ENCODE results near the gene MISP.
A peak's percentile ranks its signal among the peaks of the same experiment; 100 is the strongest.

Gene MISP

DNA sequence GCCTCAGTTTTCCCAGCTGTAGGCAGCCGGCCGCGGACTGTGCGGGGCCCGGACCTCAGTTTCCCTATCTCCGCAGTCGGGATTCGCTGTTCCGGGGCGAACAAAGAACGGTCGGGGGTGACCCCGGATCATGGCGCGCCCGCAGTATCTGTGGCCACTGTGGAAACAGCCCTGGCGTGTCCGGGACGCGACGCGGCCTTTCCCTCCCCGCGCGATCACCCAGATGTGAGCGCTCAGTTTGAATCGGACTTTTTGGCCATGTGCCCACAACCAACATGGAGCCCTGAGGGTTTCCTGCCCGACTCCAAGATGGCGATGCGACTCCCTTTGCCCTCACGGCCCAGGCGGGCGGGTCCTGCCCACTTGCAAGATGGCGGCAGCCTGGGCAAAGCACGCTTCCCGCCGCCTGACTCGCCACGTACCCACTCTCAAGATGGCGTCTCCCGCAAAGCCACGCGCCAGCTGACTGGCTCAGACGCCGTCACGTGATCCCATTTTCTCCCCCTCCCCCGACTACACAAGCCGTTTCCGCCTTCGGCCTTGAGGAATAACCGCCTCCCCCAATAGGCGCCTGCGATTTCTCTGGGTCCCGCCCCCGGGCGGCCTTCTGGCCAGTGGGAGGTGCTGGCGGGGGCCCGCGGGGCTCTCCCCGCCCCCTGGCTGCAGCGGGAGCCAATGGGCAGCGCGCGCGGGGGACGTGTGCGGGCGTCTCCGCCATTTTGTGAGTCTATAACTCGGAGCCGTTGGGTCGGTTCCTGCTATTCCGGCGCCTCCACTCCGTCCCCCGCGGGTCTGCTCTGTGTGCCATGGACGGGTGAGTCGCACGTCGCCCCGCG lies 46.0 kb downstream of the MISP start, which contains the start of gene PTBP1:
TSS of gene PTBP1 (plus strand) at position 761 of the 836 bp plus-strand sequence. CDS start at position 807, 46 bp downstream.
- DNase-seq (ENCODE audit: low read depth in 3 of 3) = peak; percentile 99

GRCh38 chr19:797528-798414 lies 46.9 kb downstream of the MISP start:
- DNase-seq (ENCODE audit: low read depth in 3 of 3) = peak; percentile 72 to 88 (median 81)

- DNase-seq (ENCODE audit: low read depth in 3 of 3) = no peak
These were observed 47.6 kb downstream of the MISP start for GRCh38 chr19:798415-799075.

GRCh38 chr19:799076-799881 lies 48.4 kb downstream of the MISP start:
- no peak for DNase-seq (ENCODE audit: low read depth in 3 of 3)

- DNase-seq (ENCODE audit: low read depth in 3 of 3) = no peak
These were observed 49.6 kb downstream of the MISP start for GRCh38 chr19:800360-801029.

- no peak for DNase-seq (ENCODE audit: low read depth in 3 of 3)
These were observed 50.3 kb downstream of the MISP start for GRCh38 chr19:801030-801860.

GRCh38 chr19:801861-802497 lies 51.1 kb downstream of the MISP start:
- no peak for DNase-seq (ENCODE audit: low read depth in 3 of 3)

DNA sequence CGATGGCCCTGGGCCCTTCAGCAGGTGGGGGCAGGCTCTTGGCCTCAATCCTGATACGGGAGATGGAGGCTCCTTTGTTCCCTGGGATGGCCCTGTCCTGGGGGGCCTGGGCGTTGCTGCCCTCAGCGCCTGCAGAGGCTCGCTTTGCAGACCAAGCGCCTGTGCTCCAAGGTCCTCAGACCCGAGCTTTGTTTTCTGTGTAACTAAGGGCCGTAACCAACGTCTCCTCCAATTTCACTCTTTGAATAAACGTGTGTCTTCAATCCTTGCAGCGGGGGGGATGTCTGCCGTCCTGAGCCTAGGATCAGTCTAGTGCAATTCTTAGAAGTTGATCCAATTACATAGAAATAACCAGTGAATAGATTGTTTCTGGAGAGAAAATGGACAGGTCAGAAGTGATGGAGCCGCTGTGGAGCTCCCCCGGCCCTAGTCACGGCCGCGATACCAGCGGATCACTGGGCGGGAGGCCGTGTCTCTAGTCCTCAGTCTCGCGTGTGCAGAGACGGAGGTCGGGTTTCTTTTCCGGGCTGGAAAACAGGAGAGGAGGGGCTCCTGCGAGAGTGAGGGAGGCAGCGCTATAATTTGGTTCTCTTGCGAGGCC lies 51.7 kb downstream of the MISP start:
- DNase-seq (ENCODE audit: low read depth in 3 of 3) = no peak

DNA sequence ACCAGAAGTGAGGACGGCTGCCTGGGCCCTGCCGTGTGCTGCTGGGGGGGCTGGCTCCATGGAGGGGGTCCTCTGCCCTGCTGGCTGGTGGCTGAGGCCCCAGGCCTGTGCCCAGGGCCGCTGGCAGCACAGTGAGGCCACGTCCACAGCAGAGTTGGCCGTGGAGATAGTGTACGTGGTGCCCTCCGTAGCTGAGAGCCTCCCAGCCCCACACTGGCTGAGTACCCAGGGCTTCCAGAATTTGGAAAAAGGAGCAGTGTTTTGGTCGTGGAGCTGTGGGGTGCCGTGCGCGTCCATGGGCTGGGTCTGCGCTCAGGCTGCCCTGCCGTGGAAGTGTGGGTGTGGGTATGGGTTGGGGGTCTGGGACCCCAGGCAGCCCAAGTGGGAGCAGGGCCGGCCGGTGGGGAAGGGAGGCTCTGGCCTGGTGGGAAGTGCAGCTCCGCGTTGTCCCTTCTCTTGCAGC lies 52.2 kb downstream of the MISP start:
- DNase-seq (ENCODE audit: low read depth in 3 of 3) = no peak

DNA sequence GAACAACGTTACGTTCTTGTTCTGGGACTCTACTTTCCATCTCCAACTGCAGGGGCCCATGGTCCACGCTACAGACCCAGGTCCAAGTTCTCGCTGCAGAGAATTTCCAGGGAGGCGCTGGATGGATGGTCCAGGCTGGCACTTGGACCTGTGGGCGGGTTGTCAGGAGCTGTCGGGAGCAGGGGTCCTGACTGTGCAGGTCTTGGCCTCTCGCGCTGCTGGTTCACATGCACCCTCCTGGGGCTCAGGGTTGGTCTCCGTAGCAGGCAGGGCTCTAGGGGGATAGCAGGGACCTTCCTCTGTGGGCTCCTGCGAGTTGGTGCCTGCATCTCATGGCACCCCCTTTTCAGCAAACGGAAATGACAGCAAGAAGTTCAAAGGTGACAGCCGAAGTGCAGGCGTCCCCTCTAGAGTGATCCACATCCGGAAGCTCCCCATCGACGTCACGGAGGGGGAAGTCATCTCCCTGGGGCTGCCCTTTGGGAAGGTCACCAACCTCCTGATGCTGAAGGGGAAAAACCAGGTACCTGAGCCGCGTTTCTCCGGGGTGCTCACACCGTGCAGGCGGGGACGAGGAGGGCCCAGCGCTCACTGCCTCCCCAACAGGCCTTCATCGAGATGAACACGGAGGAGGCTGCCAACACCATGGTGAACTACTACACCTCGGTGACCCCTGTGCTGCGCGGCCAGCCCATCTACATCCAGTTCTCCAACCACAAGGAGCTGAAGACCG lies 52.9 kb downstream of the MISP start:
- no peak for DNase-seq (ENCODE audit: low read depth in 3 of 3)

GRCh38 chr19:804419-805165 lies 53.7 kb downstream of the MISP start:
- DNase-seq (ENCODE audit: low read depth in 3 of 3) = no peak

DNA sequence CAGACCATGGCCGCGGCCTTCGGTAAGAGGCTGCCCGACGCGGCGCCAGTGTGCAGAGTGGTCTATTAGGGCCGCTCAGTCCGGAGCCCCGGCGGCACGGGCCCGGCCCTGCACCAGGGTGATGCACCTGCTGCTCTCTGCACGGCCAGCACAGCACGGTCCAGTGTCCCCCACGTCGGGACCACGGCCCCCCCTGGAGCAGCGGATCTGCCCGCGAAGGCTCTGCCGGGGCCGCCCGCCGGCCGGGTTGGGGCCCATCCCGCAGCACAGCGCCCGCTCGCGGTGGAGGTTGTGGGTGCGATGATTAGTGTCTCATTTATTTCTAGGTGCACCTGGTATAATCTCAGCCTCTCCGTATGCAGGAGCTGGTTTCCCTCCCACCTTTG lies 54.2 kb downstream of the MISP start:
- no peak for DNase-seq (ENCODE audit: low read depth in 3 of 3)

DNA sequence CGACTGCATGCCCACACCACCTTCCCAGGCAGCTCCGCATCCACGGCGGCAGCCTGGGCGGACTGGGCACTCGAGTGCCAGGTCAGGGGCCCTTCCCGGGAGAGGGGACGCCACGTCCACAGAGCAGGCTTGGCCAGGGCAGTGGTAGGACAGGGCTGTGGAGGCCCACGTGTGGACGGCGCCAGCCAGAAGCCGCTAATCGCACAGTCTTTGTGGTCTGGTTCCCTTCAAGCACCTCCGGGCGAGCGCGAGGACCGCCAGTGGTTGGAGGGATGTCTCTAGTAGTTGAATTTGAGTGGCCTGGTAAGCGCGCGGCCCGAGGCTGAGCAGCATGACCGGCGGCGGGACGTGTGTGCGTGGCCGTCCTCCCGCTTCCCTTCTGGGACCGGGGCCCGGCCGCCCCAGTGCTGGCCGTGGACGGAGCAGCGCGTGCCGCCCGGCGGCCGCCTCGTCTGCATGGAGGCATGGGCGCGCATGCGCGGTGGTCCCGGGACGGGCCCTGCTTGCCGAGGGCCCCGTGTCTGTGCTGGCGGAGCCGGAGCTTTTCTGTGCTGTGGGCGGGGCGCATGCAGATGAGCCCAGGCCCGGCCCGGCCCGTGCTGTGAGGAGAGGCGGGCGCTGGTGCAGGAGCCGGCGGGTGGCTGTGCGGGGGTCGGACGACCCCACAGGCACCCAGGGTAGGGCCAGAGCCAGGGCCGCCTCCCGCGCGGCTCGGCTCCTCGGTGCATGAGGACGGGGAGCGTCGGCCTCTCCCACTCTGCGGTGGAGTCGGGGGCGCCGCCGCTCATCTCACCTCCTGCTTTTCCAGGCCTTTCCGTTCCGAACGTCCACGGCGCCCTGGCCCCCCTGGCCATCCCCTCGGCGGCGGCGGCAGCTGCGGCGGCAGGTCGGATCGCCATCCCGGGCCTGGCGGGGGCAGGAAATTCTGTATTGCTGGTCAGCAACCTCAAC lies 55.0 kb downstream of the MISP start:
- no peak for DNase-seq (ENCODE audit: low read depth in 3 of 3)

DNA sequence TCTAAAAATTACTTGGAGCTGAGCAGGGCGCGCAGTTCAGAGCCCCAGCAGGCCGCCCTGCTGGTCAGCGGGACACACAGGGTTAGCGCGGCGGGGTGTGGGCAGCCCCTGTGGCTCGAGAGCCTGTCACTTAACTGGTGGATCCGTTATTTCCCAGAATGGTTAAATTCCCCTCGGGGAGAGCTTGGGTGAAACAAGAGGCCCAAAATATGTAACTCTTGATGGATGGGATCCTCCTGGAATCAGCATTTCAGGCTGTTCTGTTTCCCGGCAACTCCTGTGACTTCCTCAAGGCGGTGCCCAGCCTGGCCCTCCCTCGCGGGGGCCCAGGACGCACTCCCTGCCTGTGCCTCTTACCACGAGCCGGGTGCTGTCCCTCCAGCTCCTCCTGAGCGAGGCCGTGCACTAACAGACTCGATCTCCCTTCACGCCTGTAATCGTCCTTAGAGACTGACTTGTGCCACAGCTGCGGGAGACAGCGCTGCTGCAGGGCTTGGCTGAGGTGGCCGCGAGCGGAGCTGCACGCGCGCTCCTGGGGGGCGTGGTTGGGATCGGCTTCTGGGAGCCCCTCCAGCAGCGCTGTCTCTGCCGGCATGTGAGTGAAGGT lies 56.0 kb downstream of the MISP start:
- no peak for DNase-seq (ENCODE audit: low read depth in 3 of 3)

DNA sequence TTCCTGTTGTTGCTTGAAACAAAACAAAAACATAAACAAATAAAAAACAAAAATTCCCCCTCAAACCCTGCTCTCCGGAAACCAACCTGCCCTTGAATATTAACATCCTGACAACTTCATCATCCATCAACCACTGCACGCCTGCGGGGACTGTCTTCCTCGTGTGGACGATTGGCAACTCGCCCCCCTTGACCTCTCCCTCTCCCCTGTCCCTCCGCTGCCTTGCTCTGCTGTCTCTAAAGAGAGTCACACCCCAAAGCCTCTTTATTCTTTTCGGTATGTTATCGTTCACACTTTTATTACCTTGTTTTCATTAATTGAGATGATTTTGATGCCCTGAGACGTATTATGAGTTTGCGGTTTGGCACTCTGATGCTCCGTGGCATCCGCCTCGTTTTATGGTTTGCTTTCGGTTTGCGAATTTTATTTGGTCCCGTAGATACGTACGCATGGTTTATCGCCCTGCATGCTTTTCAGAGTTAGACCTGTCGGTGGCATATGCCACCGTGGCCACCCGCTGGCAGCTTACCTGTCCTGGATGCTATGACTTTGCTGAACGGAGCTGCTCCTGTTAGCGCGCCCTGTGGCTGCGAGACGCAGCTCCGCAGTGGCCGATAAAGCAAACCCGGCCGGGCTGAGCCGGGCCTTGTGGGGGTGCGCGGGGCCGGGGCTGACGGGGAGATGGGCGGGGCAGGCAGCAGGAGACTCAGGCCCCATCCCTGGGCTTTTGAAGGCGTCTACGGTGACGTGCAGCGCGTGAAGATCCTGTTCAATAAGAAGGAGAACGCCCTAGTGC lies 56.9 kb downstream of the MISP start:
- no peak for DNase-seq (ENCODE audit: low read depth in 3 of 3)

Measured in stimulated activated CD4-positive, alpha-beta T cell treated with anti-CD3 and anti-CD28 coated beads, TNF-alpha, amount 100 ng/mL, for 24 hours (primary cell).